SK-MEL-5 (cell line): ENCODE measurements around the gene CCL16. TPM values are rescaled to one million over a fixed set of nuclear protein-coding genes. Genes with fewer than 3 reads are reported as not detected.

ENCODE experiments used
- total RNA-seq: library from RNA; depleted of rRNA; stranded (reverse); fragments of >200 nt; shearing (Covaris generic); gene quantifications from 2 replicates; pipeline ENCODE4 v1.2.3, GENCODE V29; 2014; rRNA removed

The CCL16 gene
- total RNA-seq, 1 experiment from 2014 or later: not detected

Other genes with a start within 250 kb of the CCL16 start
- 3.0 and 4.3 TPM in 2 replicates for gene RASL10B, start 249.9 kb downstream of the CCL16 start, total RNA-seq
- gene GAS2L2, start 228.3 kb downstream of the CCL16 start, total RNA-seq: not detected in 2 replicates
- gene C17orf50, start 220.6 kb downstream of the CCL16 start, total RNA-seq: not detected in 2 replicates
- not detected in 2 replicates for gene MMP28, start 185.9 kb downstream of the CCL16 start, total RNA-seq
- gene TAF15, start 172.0 kb downstream of the CCL16 start, total RNA-seq: 17.4 and 18.7 TPM in 2 replicates
- gene HEATR9, start 112.6 kb downstream of the CCL16 start, total RNA-seq: not detected in 2 replicates
- gene CCL5, start 101.1 kb downstream of the CCL16 start, total RNA-seq: 0.29 TPM in 1 of 2 replicates, not detected in the other
- 0.40 and 0.45 TPM in 2 replicates for gene RDM1, start 50.7 kb downstream of the CCL16 start, total RNA-seq
- not detected in 2 replicates for gene LYZL6, start 37.8 kb downstream of the CCL16 start, total RNA-seq
- gene CCL14, start 5.2 kb upstream of the CCL16 start, total RNA-seq: not detected in 2 replicates
- not detected in 2 replicates for gene CCL15, start 20.1 kb upstream of the CCL16 start, total RNA-seq
- not detected in 2 replicates for gene CCL23, start 36.5 kb upstream of the CCL16 start, total RNA-seq
- gene CCL18, start 82.8 kb upstream of the CCL16 start, total RNA-seq: 0.64 and 0.82 TPM in 2 replicates
- 0.26 TPM in 1 of 2 replicates, not detected in the other for gene CCL3, start 108.6 kb upstream of the CCL16 start, total RNA-seq
- not detected in 2 replicates for gene CCL4, start 122.3 kb upstream of the CCL16 start, total RNA-seq
- 0.74 TPM in 1 of 2 replicates, not detected in the other for gene TBC1D3B, start 195.1 kb upstream of the CCL16 start, total RNA-seq
- gene CCL3L1, start 215.3 kb upstream of the CCL16 start, total RNA-seq: not detected in 2 replicates
- gene CCL4L2, start 229.6 kb upstream of the CCL16 start, total RNA-seq: not detected in 2 replicates